KMS-11 (cell line): Measurements from ENCODE around the gene FRK.

ENCODE experiments used
- H2AFZ ChIP-seq: fragments of 200-600 bp; sonication (generic); 2 replicates; pipeline ENCODE4 v1.6.1; 2016; ENCODE audit warnings: antibody characterized with exemption, mixed run types, low read depth
- H3K27ac ChIP-seq: fragments of 200-600 bp; sonication (generic); 2 replicates; pipeline ENCODE4 v1.6.1; 2016; ENCODE audit warnings: mild to moderate bottlenecking, mixed run types
- H3K27me3 ChIP-seq: fragments of 200-600 bp; sonication (generic); 2 replicates; pipeline ENCODE4 v1.6.1; 2017; ENCODE audit warnings: mild to moderate bottlenecking, low read depth, mixed run types, moderate library complexity; ENCODE audit not compliant: insufficient read depth
- H3K36me3 ChIP-seq: fragments of 200-600 bp; sonication (generic); 2 replicates; pipeline ENCODE4 v1.6.1; 2017; ENCODE audit warnings: mild to moderate bottlenecking, mixed run types; ENCODE audit not compliant: insufficient read depth
- H3K4me1 ChIP-seq: fragments of 200-600 bp; sonication (generic); 2 replicates; pipeline ENCODE4 v1.6.1; 2016; ENCODE audit warnings: mild to moderate bottlenecking, low read depth, mixed run types; ENCODE audit not compliant: poor library complexity, severe bottlenecking
- H3K4me2 ChIP-seq: fragments of 200-600 bp; sonication (generic); 2 replicates; pipeline ENCODE4 v1.7.0; 2016; ENCODE audit warnings: mild to moderate bottlenecking, mixed run types
- H3K4me3 ChIP-seq: fragments of 200-600 bp; sonication (generic); IDR thresholded peaks from 2 replicates; pipeline ENCODE4 v1.6.1; 2017; ENCODE audit warnings: low read depth, low read length, mixed read lengths; ENCODE audit not compliant: insufficient read depth
- H3K79me2 ChIP-seq: fragments of 200-600 bp; sonication (generic); 2 replicates; pipeline ENCODE4 v1.6.1; 2016; ENCODE audit warnings: low read depth, mixed run types; ENCODE audit not compliant: insufficient read depth
- H3K9ac ChIP-seq: fragments of 200-600 bp; sonication (generic); 2 replicates; pipeline ENCODE4 v1.6.1; 2016; ENCODE audit warnings: mild to moderate bottlenecking, mixed run types
- H4K20me1 ChIP-seq: fragments of 200-600 bp; sonication (generic); 2 replicates; pipeline ENCODE4 v1.6.1; 2016; ENCODE audit warnings: mild to moderate bottlenecking, mixed run types; ENCODE audit not compliant: insufficient read depth
- CTCF ChIP-seq: fragments of 200-600 bp; sonication (generic); conservative IDR thresholded peaks from 2 replicates; pipeline ENCODE4 v1.6.1; 2017; ENCODE audit warnings: low read depth, mild to moderate bottlenecking, antibody characterized with exemption, low read length, moderate library complexity, mixed read lengths

The FRK gene

GRCh38 chr6:116060572-116061283 lies at the start of gene FRK:
FRK (minus strand) TSS chr6:116060891; CDS start chr6:116060311, 580 bp downstream.
- peaks cover 10% of the 10 kb centered on the region for H3K4me1 ChIP-seq
- no peaks in the 10 kb centered on the region for H3K27me3 ChIP-seq
- peak within 1 kb of the TSS; percentile 71 for H2AFZ ChIP-seq
- no peaks in the 10 kb centered on the region for H4K20me1 ChIP-seq
- H3K27ac ChIP-seq, result peak within 1 kb of the TSS; percentile 44
- no peak for TF ChIP-seq CTCF
- peak within 1 kb of the TSS; percentile 31 for H3K4me2 ChIP-seq
- H3K9ac ChIP-seq, result peak within 1 kb of the TSS; percentile 37; the same call in 1 of the 2 replicates
- no peaks in the 10 kb centered on the region for H3K79me2 ChIP-seq
- H3K4me3 ChIP-seq, result no peak within 1 kb of the TSS
- H3K36me3 ChIP-seq, result no peaks in the 10 kb centered on the region

- no peaks in the 10 kb centered on the region for H3K36me3 ChIP-seq
- no peak overlapping the region for H3K27ac ChIP-seq
- H3K27me3 ChIP-seq, result no peaks in the 10 kb centered on the region
- H3K9ac ChIP-seq, result no peak overlapping the region
- no peak overlapping the region for H3K4me2 ChIP-seq
- H3K79me2 ChIP-seq, result no peaks in the 10 kb centered on the region
- TF ChIP-seq CTCF, result no peak
- H3K4me3 ChIP-seq, result no peak overlapping the region
- H4K20me1 ChIP-seq, result no peaks in the 10 kb centered on the region
- H2AFZ ChIP-seq, result no peak overlapping the region
- H3K4me1 ChIP-seq, result no peaks in the 10 kb centered on the region
Measured at GRCh38 chr6:116108836-116109235, 48.1 kb upstream of the FRK start.

GRCh38 chr6:116106146-116106545 lies 45.5 kb upstream of the FRK start:
- Histone ChIP-seq H4K20me1 (no peaks in the 10 kb centered on the region), H3K36me3 (no peaks in the 10 kb centered on the region), H2AFZ (no peak overlapping the region), H3K27ac (no peak overlapping the region), H3K4me3 (no peak overlapping the region), H3K4me2 (no peak overlapping the region), H3K9ac (no peak overlapping the region), H3K27me3 (no peaks in the 10 kb centered on the region), H3K79me2 (no peaks in the 10 kb centered on the region), H3K4me1 (peaks cover 7% of the 10 kb centered on the region)
- no peak for TF ChIP-seq CTCF

- H3K27ac ChIP-seq, result no peak overlapping the region
- H3K4me2 ChIP-seq, result no peak overlapping the region
Measured at GRCh38 chr6:116105247-116105646, 44.6 kb upstream of the FRK start.

More at GRCh38 chr6:116105247-116105646, 44.6 kb upstream of the FRK start:
- Histone ChIP-seq H4K20me1 (no peaks in the 10 kb centered on the region), H3K27me3 (no peaks in the 10 kb centered on the region), H3K79me2 (no peaks in the 10 kb centered on the region), H3K36me3 (no peaks in the 10 kb centered on the region), H3K9ac (no peak overlapping the region), H3K4me1 (peaks cover 9% of the 10 kb centered on the region), H2AFZ (no peak overlapping the region), H3K4me3 (no peak overlapping the region)
- no peak for TF ChIP-seq CTCF
